ENCODE data around the gene OR2L8. TPM values are rescaled to one million over a fixed set of nuclear protein-coding genes. Genes with fewer than 3 reads are reported as not detected.
"Not testable (repeated sequence)": the region's sequence is repeated elsewhere in the genome, so short reads cannot be mapped to it uniquely, and the experiment has no call there.

The OR2L8 gene
- total RNA-seq, 1 donor from 2014 or later: not detected

GRCh38 chr1:247935781-247936180 is 12.9 kb upstream of the OR2L8 start:
- Histone ChIP-seq H3K36me3 (ENCODE audit: control insufficient read depth, insufficient read depth, low read length) (no peaks in the 10 kb centered on the region), H3K27me3 (ENCODE audit: control insufficient read depth, insufficient read depth, low read length) (no peaks in the 10 kb centered on the region), H3K4me3 (ENCODE audit: low read depth, low read length) (no peak overlapping the region)
- no peak for DNase-seq (ENCODE audit: low read depth)
- TF ChIP-seq, protein P1, sequence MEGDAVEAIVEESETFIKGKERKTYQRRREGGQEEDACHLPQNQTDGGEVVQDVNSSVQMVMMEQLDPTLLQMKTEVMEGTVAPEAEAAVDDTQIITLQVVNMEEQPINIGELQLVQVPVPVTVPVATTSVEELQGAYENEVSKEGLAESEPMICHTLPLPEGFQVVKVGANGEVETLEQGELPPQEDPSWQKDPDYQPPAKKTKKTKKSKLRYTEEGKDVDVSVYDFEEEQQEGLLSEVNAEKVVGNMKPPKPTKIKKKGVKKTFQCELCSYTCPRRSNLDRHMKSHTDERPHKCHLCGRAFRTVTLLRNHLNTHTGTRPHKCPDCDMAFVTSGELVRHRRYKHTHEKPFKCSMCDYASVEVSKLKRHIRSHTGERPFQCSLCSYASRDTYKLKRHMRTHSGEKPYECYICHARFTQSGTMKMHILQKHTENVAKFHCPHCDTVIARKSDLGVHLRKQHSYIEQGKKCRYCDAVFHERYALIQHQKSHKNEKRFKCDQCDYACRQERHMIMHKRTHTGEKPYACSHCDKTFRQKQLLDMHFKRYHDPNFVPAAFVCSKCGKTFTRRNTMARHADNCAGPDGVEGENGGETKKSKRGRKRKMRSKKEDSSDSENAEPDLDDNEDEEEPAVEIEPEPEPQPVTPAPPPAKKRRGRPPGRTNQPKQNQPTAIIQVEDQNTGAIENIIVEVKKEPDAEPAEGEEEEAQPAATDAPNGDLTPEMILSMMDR (IDR thresholded peaks at IDR 0.05; ENCODE audit: insufficient read depth, low read length, poor library complexity, severe bottlenecking): no peak

DNA sequence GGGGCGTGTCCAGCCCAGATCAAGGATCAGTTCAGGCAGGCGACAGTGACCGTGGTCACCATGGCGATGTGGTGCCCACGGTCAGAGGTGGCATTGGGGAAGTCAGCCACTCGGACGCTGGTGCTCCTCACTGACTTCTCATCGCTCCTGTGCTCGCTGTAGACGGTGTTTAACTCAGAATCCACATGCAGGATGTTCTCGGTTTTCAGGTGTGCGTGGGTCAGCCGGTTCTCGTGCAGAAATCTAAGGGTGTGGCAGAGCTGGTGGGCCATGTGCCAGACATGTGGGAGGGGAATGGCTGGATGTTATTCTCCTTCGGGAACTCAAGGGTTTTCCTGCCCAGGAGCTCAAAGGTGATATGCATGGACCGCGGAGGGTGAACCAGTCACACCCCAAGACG is 12.2 kb upstream of the OR2L8 start:
- H3K27me3 ChIP-seq (ENCODE audit: control insufficient read depth, insufficient read depth, low read length): no peaks in the 10 kb centered on the region
- DNase-seq (ENCODE audit: low read depth): no peak
- no peak overlapping the region for H3K4me3 ChIP-seq (ENCODE audit: low read depth, low read length)
- H3K36me3 ChIP-seq (ENCODE audit: control insufficient read depth, insufficient read depth, low read length): no peaks in the 10 kb centered on the region
- TF ChIP-seq, protein P1 (IDR thresholded peaks at IDR 0.05; ENCODE audit: insufficient read depth, low read length, poor library complexity, severe bottlenecking): no peak

DNA sequence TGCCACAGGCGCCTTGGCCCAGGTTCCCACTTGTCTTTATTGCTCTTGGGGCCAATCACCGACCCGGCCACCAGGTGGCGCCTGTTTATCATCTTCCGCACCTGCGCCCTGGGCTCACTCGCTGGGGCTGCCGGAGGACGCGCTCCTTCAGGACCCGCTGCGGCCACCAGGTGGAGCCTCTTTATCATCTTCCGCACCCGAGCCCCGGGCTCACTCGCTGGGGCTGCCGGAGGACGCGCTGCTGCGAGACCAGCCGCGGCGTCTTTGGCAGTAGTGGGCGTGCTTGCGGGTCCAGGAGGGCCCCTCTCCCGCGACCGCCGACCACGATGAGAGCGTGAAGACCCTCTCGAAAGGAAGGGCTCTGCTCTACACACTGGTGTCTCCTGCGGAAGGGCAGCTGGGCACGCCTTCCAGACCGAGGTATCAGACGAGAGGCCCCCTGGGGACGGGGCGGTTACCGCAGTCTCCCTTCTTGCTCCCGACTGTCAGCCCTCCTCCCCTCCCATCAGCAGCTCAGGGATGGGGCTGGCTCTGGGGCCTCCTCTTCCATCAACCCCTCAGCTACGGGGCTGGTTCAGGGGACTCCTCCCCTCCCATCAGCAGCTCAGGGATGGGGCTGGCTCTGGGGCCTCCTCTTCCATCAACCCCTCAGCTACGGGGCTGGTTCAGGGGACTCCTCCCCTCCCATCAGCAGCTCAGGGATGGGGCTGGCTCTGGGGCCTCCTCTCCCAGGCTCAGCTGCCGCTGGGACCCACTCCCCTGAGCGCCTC is 11.5 kb upstream of the OR2L8 start:
- H3K4me3 ChIP-seq (ENCODE audit: low read depth, low read length): peak overlapping the region; percentile 55
- DNase-seq (ENCODE audit: low read depth): peak; percentile 29
- H3K27me3 ChIP-seq (ENCODE audit: control insufficient read depth, insufficient read depth, low read length); H3K36me3 ChIP-seq (ENCODE audit: control insufficient read depth, insufficient read depth, low read length): not testable (repeated sequence)
- TF ChIP-seq, protein P1 (IDR thresholded peaks at IDR 0.05; ENCODE audit: insufficient read depth, low read length, poor library complexity, severe bottlenecking): peak; percentile 98

- no peaks in the 10 kb centered on the region for H3K27me3 ChIP-seq (ENCODE audit: control insufficient read depth, insufficient read depth, low read length)
- no peak for DNase-seq (ENCODE audit: low read depth)
- H3K36me3 ChIP-seq (ENCODE audit: control insufficient read depth, insufficient read depth, low read length): no peaks in the 10 kb centered on the region
- TF ChIP-seq, protein P1 (IDR thresholded peaks at IDR 0.05; ENCODE audit: insufficient read depth, low read length, poor library complexity, severe bottlenecking): no peak
- H3K4me3 ChIP-seq (ENCODE audit: low read depth, low read length): no peak overlapping the region
These were observed 6.0 kb upstream of the OR2L8 start for GRCh38 chr1:247942624-247943023.

DNA sequence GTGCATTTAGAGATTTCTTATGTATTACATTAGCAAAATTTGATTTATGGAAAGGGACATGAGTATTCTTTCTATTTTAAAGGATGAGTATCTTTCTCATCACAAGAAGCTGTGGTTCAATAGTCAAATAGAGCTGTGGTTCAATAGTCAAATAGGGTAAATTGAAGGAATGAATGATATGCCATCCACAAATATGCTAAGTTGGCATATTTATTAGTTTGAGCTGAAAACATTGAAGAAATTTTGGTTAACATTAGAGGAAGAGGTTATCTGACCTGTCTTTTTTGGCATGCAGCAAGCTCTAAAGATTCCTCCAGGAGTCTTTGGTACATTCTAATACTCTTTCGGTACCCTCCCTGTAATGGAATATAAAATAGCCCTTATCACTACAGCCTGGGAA is 4.8 kb downstream of the OR2L8 start:
- TF ChIP-seq, protein P1 (IDR thresholded peaks at IDR 0.05; ENCODE audit: insufficient read depth, low read length, poor library complexity, severe bottlenecking): no peak
- Histone ChIP-seq H3K4me3 (ENCODE audit: low read depth, low read length) (no peak overlapping the region), H3K36me3 (ENCODE audit: control insufficient read depth, insufficient read depth, low read length) (no peaks in the 10 kb centered on the region), H3K27me3 (ENCODE audit: control insufficient read depth, insufficient read depth, low read length) (no peaks in the 10 kb centered on the region)
- DNase-seq (ENCODE audit: low read depth): no peak

DNA sequence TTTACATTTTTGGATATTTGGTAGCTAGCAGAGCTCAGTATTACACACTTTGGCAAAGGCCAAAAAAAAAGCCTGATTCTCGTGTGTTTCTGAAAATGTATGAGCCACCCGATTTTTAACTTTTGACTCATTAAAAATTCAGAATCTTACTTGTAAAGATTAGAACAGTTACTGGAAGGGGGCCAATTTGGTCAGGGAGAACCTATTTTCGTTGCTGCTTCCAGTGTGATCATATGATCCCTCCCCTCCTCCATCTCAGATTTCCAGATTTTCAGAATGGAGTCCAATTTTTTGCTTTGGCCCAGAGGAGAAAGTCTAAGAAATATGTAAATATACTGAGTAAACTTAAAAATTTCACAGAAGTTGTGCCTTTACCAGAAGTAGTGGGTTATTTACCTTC is 13.1 kb downstream of the OR2L8 start:
- H3K4me3 ChIP-seq (ENCODE audit: low read depth, low read length): no peak overlapping the region
- DNase-seq (ENCODE audit: low read depth): no peak
- TF ChIP-seq, protein P1 (IDR thresholded peaks at IDR 0.05; ENCODE audit: insufficient read depth, low read length, poor library complexity, severe bottlenecking): no peak
- no peaks in the 10 kb centered on the region for H3K27me3 ChIP-seq (ENCODE audit: control insufficient read depth, insufficient read depth, low read length)
- no peaks in the 10 kb centered on the region for H3K36me3 ChIP-seq (ENCODE audit: control insufficient read depth, insufficient read depth, low read length)
